HepG2 (cell line): ENCODE data around the gene SPNS2. TPM values are rescaled to one million over a fixed set of nuclear protein-coding genes. Genes with fewer than 3 reads are reported as not detected.

Source experiments
- CEBPB ChIP-seq: IDR thresholded peaks from 2 replicates; pipeline ENCODE4 v1.6.1; 2011; ENCODE audit warnings: low read depth, low read length, improper control_type of control experiment, borderline replicate concordance
- CENPT ChIP-seq: sonication (generic); formaldehyde crosslinking; IDR thresholded peaks from 2 replicates; pipeline ENCODE4 v1.8.0; 2022; ENCODE audit warnings: low read depth, mild to moderate bottlenecking, moderate library complexity, missing genetic modification reagents
- CREB1 ChIP-seq, 2 experiments: fragments of 450-650 bp in 1 of 2; IDR thresholded peaks; 2 replicates each; pipeline ENCODE4 v1.6.1; 2016 to 2017; ENCODE audit warnings: control low read depth in 1 of 2, mild to moderate bottlenecking in 1 of 2, missing compliant biosample characterization in 1 of 2, missing genetic modification characterization in 1 of 2
- GABPA ChIP-seq, 2 experiments: IDR thresholded peaks; 2 replicates each; pipeline ENCODE4 v1.6.1; 2011 to 2016; ENCODE audit warnings: low read depth in 2 of 2, low read length in 1 of 2, missing biosample characterization in 1 of 2, missing genetic modification characterization in 1 of 2
- HOXD1 ChIP-seq: sonication (generic); formaldehyde crosslinking; IDR thresholded peaks from 2 replicates; pipeline ENCODE4 v1.5.0; 2020; ENCODE audit warnings: missing genetic modification reagents
- MAF1 ChIP-seq: sonication (generic); formaldehyde crosslinking; IDR thresholded peaks from 2 replicates; pipeline ENCODE4 v1.5.0; 2020; ENCODE audit warnings: missing genetic modification reagents, borderline replicate concordance
- NCOA1 ChIP-seq: sonication (generic); formaldehyde crosslinking; IDR thresholded peaks from 2 replicates; pipeline ENCODE4 v1.9.0; 2021; ENCODE audit warnings: missing genetic modification reagents
- SNRNP70 ChIP-seq: fragments of 200-400 bp; formaldehyde crosslinking; IDR thresholded peaks from 2 replicates; pipeline ENCODE4 v1.6.1; 2017; ENCODE audit warnings: mild to moderate bottlenecking, low read depth, low read length, moderate library complexity
- ZBTB38 ChIP-seq: sonication (generic); formaldehyde crosslinking; IDR thresholded peaks from 2 replicates; pipeline ENCODE4 v1.5.1; 2020; ENCODE audit warnings: mild to moderate bottlenecking, missing genetic modification reagents
- ZBTB42 ChIP-seq: sonication (generic); formaldehyde crosslinking; IDR thresholded peaks from 2 replicates; pipeline ENCODE4 v1.5.0; 2020; ENCODE audit warnings: mild to moderate bottlenecking, missing genetic modification reagents
- ZFP37 ChIP-seq: sonication (generic); formaldehyde crosslinking; IDR thresholded peaks from 2 replicates; pipeline ENCODE4 v1.4.0; 2020; ENCODE audit warnings: missing genetic modification reagents, borderline replicate concordance
- ZIK1 ChIP-seq: sonication (generic); formaldehyde crosslinking; IDR thresholded peaks from 2 replicates; pipeline ENCODE4 v1.5.0; 2020; ENCODE audit warnings: mild to moderate bottlenecking, low read depth, missing genetic modification reagents, borderline replicate concordance
- ZNF407 ChIP-seq: sonication (generic); formaldehyde crosslinking; IDR thresholded peaks from one replicate; pipeline ENCODE4 v1.5.1; 2020; ENCODE audit warnings: mild to moderate bottlenecking, missing genetic modification reagents; ENCODE audit errors: not compliant biosample characterization
- ZNF451 ChIP-seq: sonication (generic); formaldehyde crosslinking; IDR thresholded peaks from 2 replicates; pipeline ENCODE4 v1.5.0; 2020; ENCODE audit warnings: mild to moderate bottlenecking, missing genetic modification reagents
- ZNF557 ChIP-seq: sonication (generic); formaldehyde crosslinking; IDR thresholded peaks from 2 replicates; pipeline ENCODE4 v1.4.0; 2020; ENCODE audit warnings: missing genetic modification reagents
- ZNF816 ChIP-seq: sonication (generic); formaldehyde crosslinking; IDR thresholded peaks from 2 replicates; pipeline ENCODE4 v1.8.0; 2022; ENCODE audit warnings: missing genetic modification reagents, mild to moderate bottlenecking, borderline replicate concordance
- polyA plus RNA-seq, 8 experiments: library from polyadenylated mRNA; depleted of rRNA in 3 of 8; stranded (reverse) in 7 of 8; unstranded in 1 of 8; fragments of >200 nt; fragmentation: Illumina TruSeq in 4 of 8; extraction: Trizol in 4 of 8; gene quantifications; 2 replicates each; pipeline versions ENCODE4 v1.2.1 to v1.2.3, GENCODE V29; 2011 to 2016; ENCODE audit warnings: low read depth in 4 of 8, missing spikeins in 1 of 8, mixed read lengths in 1 of 8; ENCODE audit not compliant: insufficient read depth in 1 of 8
- total RNA-seq, 5 experiments: library from RNA; depleted of rRNA; stranded (reverse); fragments of >200 nt; fragmentation: Illumina TruSeq; extraction: Trizol; gene quantifications; 2 replicates each; pipeline ENCODE4 v1.2.3, GENCODE V29; 2016; ENCODE audit warnings: low read depth in 1 of 5
- TF ChIP-seq, protein P1 (sequence below): conservative IDR thresholded peaks from 2 replicates; pipeline ENCODE4 v1.6.1; 2018; ENCODE audit warnings: missing genetic modification reagents
- TF ChIP-seq, protein P2 (sequence below): sonication (generic); formaldehyde crosslinking; IDR thresholded peaks from 2 replicates; pipeline ENCODE4 v1.5.0; 2020; ENCODE audit warnings: missing genetic modification reagents, mild to moderate bottlenecking, borderline replicate concordance

SPNS2 gene
- total and polyA plus RNA-seq, 2 of the 13 experiments (the other 11 are each of a cell fraction or from before 2014, with no cell fraction given): 0.01 TPM; not detected in 1

DNA sequence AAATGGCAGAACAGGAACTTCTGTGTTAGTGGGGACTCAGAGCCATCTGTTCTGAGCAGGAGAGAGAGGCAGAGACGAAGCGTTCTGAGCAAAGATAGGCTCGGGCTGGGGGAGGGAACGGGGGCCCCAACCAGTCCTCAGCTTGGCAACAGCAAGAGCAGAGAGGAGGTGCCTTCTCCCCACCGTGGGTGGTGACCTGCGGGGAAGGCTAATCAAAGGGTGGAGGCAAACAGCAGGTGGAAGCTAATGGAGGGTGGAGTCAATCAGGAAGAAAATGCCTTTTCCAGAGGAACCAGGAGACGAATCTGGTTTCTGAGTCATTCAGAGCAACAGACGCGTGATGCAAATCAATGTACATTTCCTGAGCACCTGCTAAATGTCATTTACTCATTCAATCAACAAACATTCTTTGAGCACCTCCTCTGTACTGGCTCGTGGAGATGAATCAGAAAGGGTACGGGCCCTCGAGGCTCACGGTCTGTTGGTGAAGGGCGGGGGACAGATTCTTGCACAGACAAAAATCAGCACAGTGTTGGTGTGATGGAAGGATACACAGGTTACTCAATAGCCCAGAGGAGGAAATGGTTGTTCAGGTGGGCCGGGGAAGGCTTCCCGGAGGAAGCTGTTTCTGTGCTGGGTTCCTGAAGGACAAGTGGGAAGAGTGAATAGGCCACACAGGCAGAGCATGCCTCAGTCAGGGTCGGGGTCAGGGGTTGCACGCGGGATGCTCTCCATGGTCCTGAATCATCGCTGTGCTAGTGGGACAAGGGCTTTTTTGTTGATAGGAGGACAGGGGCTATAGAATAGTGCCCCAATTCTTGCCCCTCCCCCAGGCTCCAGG is 5.7 kb upstream of the SPNS2 start (continued):
- TF ChIP-seq ZNF407 (CRISPR knock-in tag): peak; percentile 65
- no peak for TF ChIP-seq CENPT
- TF ChIP-seq MAF1 (CRISPR knock-in tag): 0 out of 2 replicates have a peak, but pooled peaks have one; percentile 60
- TF ChIP-seq GABPA (IDR thresholded peaks at IDR 0.05; ENCODE audit: low read depth, low read length): no peak
- peak; percentile 40; the same call in 1 of the 2 replicates for TF ChIP-seq GABPA (CRISPR knock-in tag; IDR thresholded peaks at IDR 0.05; ENCODE audit: low read depth)
- TF ChIP-seq ZBTB38 (CRISPR knock-in tag): 0 out of 2 replicates have a peak, but pooled peaks have one; percentile 55
- TF ChIP-seq CREB1 (IDR thresholded peaks at IDR 0.05): no peak
- TF ChIP-seq CREB1 (CRISPR knock-in tag; IDR thresholded peaks at IDR 0.05): no peak
- TF ChIP-seq NCOA1 (CRISPR knock-in tag): no peak
- no peak for TF ChIP-seq ZBTB42
- TF ChIP-seq CEBPB: no peak
- TF ChIP-seq ZIK1: 0 out of 2 replicates have a peak, but pooled peaks have one; percentile 34
- TF ChIP-seq, protein P1, sequence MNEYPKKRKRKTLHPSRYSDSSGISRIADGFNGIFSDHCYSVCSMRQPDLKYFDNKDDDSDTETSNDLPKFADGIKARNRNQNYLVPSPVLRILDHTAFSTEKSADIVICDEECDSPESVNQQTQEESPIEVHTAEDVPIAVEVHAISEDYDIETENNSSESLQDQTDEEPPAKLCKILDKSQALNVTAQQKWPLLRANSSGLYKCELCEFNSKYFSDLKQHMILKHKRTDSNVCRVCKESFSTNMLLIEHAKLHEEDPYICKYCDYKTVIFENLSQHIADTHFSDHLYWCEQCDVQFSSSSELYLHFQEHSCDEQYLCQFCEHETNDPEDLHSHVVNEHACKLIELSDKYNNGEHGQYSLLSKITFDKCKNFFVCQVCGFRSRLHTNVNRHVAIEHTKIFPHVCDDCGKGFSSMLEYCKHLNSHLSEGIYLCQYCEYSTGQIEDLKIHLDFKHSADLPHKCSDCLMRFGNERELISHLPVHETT: 0 out of 2 replicates have a peak, but pooled peaks have one; percentile 69
- TF ChIP-seq, protein P2, sequence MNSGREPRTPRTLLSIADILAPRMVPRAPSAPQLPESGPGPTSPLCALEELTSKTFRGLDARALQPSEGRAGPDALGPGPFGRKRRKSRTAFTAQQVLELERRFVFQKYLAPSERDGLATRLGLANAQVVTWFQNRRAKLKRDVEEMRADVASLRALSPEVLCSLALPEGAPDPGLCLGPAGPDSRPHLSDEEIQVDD (CRISPR knock-in tag): peak; percentile 70; the same call in 1 of the 2 replicates
- peak; percentile 96; the same call in 1 of the 2 replicates for TF ChIP-seq ZNF557 (CRISPR knock-in tag)
- peak; percentile 88; the same call in 1 of the 2 replicates for TF ChIP-seq ZNF816 (CRISPR knock-in tag)
- TF ChIP-seq SNRNP70: no peak
- 0 out of 2 replicates have a peak, but pooled peaks have one; percentile 46 for TF ChIP-seq ZNF451 (CRISPR knock-in tag)
- TF ChIP-seq ZFP37 (CRISPR knock-in tag): peak; percentile 96; the same call in 1 of the 2 replicates
- 0 out of 2 replicates have a peak, but pooled peaks have one; percentile 41 for TF ChIP-seq HOXD1 (CRISPR knock-in tag)
